A673 (cell line): ENCODE data around the gene GNLY. TPM values are rescaled to one million over a fixed set of nuclear protein-coding genes. Genes with fewer than 3 reads are reported as not detected.

Experiments used
- BruUV-seq: library from RNA; stranded (reverse); fragments of 400-500 nt; replicated peaks from 2 replicates; lab custom pipeline; 2021; lab: Mats Ljungman, UMichigan
- CTCF ChIA-PET: fragments of 300-600 bp; sonication (Branson Sonifier 250); formaldehyde crosslinking; loops from one replicate; lab custom pipeline; 2022; ENCODE audit warnings: antibody characterized with exemption; lab: Charles Lee
- POLR2A ChIA-PET: fragments of 300-600 bp; sonication (Branson Sonifier 250); formaldehyde crosslinking; loops from one replicate; lab custom pipeline; 2022; ENCODE audit warnings: antibody characterized with exemption; ENCODE audit not compliant: low non-redundant PET; lab: Charles Lee
- DNase-seq: peaks from one replicate; pipeline ENCODE4 v3.0.0-alpha.2; 2015; ENCODE audit warnings: low spot score
- H3K27ac ChIP-seq: fragments of 200-600 bp; sonication (generic); 2 replicates; pipeline ENCODE4 v1.5.1; 2016; ENCODE audit warnings: mixed run types, low read depth, mild to moderate bottlenecking, mixed read lengths, antibody characterized with exemption, low read length; ENCODE audit not compliant: poor library complexity, severe bottlenecking
- H3K27me3 ChIP-seq: fragments of 200-600 bp; sonication (generic); replicated peaks from 2 replicates; pipeline ENCODE4 v1.6.1; 2017; ENCODE audit warnings: mixed run types, low read depth, mild to moderate bottlenecking, mixed read lengths, antibody characterized with exemption, low read length; ENCODE audit not compliant: insufficient read depth, poor library complexity
- H3K36me3 ChIP-seq: fragments of 200-600 bp; sonication (generic); 2 replicates; pipeline ENCODE4 v1.6.1; 2016; ENCODE audit warnings: mixed run types, mild to moderate bottlenecking, mixed read lengths, antibody characterized with exemption, low read length; ENCODE audit not compliant: insufficient read depth, poor library complexity, severe bottlenecking
- H3K4me1 ChIP-seq: fragments of 200-600 bp; sonication (generic); 2 replicates; pipeline ENCODE4 v1.6.1; 2017; ENCODE audit warnings: mixed run types, mild to moderate bottlenecking, mixed read lengths, antibody characterized with exemption, low read length; ENCODE audit not compliant: insufficient read depth, poor library complexity, severe bottlenecking
- H3K4me3 ChIP-seq: fragments of 200-600 bp; sonication (generic); 2 replicates; pipeline ENCODE4 v1.5.1; 2016; ENCODE audit warnings: low read depth, mixed run types, mild to moderate bottlenecking, mixed read lengths, low read length; ENCODE audit not compliant: poor library complexity, severe bottlenecking
- H3K9me3 ChIP-seq: fragments of 200-600 bp; sonication (generic); 2 replicates; pipeline ENCODE4 v1.6.1; 2016; ENCODE audit warnings: mixed run types, low read depth, mild to moderate bottlenecking, mixed read lengths, antibody characterized with exemption, low read length; ENCODE audit not compliant: poor library complexity, severe bottlenecking
- EZH2 ChIP-seq: fragments of 200-600 bp; sonication (generic); IDR thresholded peaks from 2 replicates; pipeline ENCODE4 v1.6.1; 2017; ENCODE audit warnings: borderline replicate concordance, low read depth, mild to moderate bottlenecking, mixed read lengths, antibody characterized with exemption, low read length; ENCODE audit not compliant: poor library complexity, severe bottlenecking
- intact Hi-C: fragments of 100-400 bp; cut with micrococcal nuclease; formaldehyde crosslinking; loops from one replicate; pipeline ENCODE4 v1.10.0; 2022; ENCODE audit not compliant: unreplicated experiment
- total RNA-seq: library from RNA; stranded (reverse); gene quantifications from 2 replicates; pipeline ENCODE4 v1.2.3, GENCODE V29; 2021
- TF ChIP-seq, protein P1 (sequence below): fragments of 300-800, 200-600 bp; sonication (generic); conservative IDR thresholded peaks from 2 replicates; pipeline ENCODE4 v1.5.1; 2017; ENCODE audit warnings: low read depth, mild to moderate bottlenecking, antibody characterized with exemption, low read length, moderate library complexity, mixed read lengths

Gene GNLY
- total RNA-seq, 1 experiment from 2014 or later = not detected

DNA sequence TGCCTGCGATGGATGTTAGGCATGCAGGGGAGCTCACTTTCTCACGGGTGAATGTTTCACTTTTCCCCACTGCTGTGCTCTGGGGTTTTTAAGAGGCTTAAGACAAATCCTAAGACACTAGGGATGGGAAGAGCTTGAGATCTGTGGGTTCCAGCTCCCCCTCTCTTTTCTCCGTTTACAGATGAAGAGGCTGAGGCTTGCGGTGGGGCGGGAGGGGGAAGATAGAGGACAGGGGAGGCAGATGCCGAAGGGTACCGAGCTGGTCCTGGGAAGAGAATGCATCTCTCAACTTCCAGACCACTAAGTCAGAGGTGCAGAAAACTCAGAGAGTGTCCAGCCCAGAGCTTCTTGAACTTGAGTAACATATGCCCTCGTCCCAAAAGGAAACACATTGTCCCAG, 51.5 kb downstream of the GNLY start:
- TF ChIP-seq, protein P1, sequence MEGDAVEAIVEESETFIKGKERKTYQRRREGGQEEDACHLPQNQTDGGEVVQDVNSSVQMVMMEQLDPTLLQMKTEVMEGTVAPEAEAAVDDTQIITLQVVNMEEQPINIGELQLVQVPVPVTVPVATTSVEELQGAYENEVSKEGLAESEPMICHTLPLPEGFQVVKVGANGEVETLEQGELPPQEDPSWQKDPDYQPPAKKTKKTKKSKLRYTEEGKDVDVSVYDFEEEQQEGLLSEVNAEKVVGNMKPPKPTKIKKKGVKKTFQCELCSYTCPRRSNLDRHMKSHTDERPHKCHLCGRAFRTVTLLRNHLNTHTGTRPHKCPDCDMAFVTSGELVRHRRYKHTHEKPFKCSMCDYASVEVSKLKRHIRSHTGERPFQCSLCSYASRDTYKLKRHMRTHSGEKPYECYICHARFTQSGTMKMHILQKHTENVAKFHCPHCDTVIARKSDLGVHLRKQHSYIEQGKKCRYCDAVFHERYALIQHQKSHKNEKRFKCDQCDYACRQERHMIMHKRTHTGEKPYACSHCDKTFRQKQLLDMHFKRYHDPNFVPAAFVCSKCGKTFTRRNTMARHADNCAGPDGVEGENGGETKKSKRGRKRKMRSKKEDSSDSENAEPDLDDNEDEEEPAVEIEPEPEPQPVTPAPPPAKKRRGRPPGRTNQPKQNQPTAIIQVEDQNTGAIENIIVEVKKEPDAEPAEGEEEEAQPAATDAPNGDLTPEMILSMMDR = no peak
- TF ChIP-seq EZH2 = no peak
- DNase-seq = no peak
- ChIA-PET CTCF (no interaction called here), POLR2A (no interaction called here)
- Histone ChIP-seq H3K4me3 (no peak overlapping the region), H3K36me3 (no peaks in the 10 kb centered on the region), H3K27me3 (no peaks in the 10 kb centered on the region), H3K27ac (no peak overlapping the region), H3K9me3 (no peaks in the 10 kb centered on the region), H3K4me1 (peaks cover 50% of the 10 kb centered on the region)
- BruUV-seq = no TSS peak
- intact Hi-C loops = no loop called here

DNA sequence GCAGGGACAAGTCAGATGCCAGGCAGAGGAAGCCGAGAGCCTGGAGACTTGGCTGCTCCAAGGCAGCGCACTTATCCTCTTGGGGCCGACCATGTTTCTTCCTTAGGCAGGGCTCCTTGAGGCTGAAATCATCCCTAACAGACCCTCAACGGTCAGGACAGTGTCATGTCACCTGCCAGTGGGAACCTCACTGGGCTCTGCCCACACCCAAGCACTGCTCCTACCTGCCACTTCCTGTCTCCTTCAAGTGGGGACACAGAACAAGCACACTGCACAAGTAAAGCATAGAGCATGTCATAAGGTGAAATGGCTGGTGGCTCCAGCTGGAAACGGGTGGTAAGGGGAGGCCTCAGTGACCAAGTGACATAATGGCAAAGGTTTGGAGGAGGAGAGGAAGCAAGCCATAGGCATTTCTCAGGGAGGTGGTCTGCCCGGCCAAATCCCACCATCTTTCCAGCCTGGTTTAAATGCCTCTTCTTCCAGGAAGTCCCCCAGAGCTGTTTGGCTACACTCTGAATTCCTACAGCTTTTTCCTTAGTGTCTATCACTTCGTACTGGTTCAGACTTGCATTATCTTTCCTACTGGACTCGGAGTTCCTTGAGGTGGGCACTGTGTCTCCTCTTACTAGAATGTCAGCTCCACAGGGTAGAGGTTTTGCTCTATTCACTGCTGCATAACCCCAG, 52.3 kb downstream of the GNLY start:
- BruUV-seq = no TSS peak
- no peak overlapping the region for H3K4me3 ChIP-seq
- no peak for DNase-seq
- H3K36me3 ChIP-seq = no peaks in the 10 kb centered on the region
- H3K27me3 ChIP-seq = no peaks in the 10 kb centered on the region
- H3K9me3 ChIP-seq = no peaks in the 10 kb centered on the region
- CTCF ChIA-PET = no interaction called here
- TF ChIP-seq, protein P1 = no peak
- TF ChIP-seq EZH2 = no peak
- POLR2A ChIA-PET = no interaction called here
- intact Hi-C loops = no loop called here
- peaks cover 57% of the 10 kb centered on the region for H3K4me1 ChIP-seq
- H3K27ac ChIP-seq = no peak overlapping the region

DNA sequence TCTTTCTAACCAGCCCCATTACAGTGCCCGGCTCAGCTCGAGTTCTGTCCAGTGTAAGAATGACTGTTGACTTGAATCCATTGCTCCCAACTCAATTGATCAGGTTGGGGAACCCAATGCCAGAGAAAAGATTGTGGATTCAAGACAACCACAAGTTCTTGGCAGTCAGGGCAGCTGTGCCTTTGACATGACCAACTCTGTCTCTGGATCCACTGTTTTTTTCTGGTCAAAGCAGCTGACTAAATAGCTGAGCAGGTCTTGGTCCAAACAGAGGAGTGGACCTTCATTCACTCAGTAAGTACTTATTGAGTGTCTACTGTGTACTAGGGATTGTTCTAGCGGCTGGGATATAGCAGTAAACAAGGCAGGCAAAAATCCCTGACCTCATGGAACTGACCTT, 53.3 kb downstream of the GNLY start:
- Histone ChIP-seq H3K4me3 (no peak overlapping the region), H3K36me3 (no peaks in the 10 kb centered on the region), H3K9me3 (no peaks in the 10 kb centered on the region), H3K4me1 (peaks cover 50% of the 10 kb centered on the region), H3K27me3 (no peaks in the 10 kb centered on the region), H3K27ac (no peak overlapping the region)
- ChIA-PET POLR2A (no interaction called here), CTCF (no interaction called here)
- no peak for DNase-seq
- intact Hi-C loops = no loop called here
- TF ChIP-seq, protein P1 = no peak
- no peak for TF ChIP-seq EZH2
- no TSS peak for BruUV-seq
